Hepatocyte (in vitro differentiated cells): ENCODE measurements around the gene BCAS3.

ENCODE experiments used
- EZH2 ChIP-seq: fragments of 200-600 bp; sonication (generic); IDR thresholded peaks from 2 replicates; pipeline ENCODE4 v1.6.1; 2016; ENCODE audit warnings: antibody characterized with exemption, mild to moderate bottlenecking, borderline replicate concordance
- EZH2phosphoT487 ChIP-seq: fragments of 200-600 bp; sonication (generic); IDR thresholded peaks from one replicate; pipeline ENCODE4 v1.6.1; 2018; ENCODE audit warnings: antibody characterized with exemption, mild to moderate bottlenecking, low read depth, moderate library complexity; ENCODE audit not compliant: unreplicated experiment, severe bottlenecking
- TF ChIP-seq, protein P1 (sequence below): fragments of 200-600 bp; sonication (generic); IDR thresholded peaks from 2 replicates; pipeline ENCODE4 v1.5.1; 2016; ENCODE audit warnings: antibody characterized with exemption, mild to moderate bottlenecking; ENCODE audit not compliant: poor library complexity

GRCh38 chr17:61294777-61295176 lies 617.1 kb downstream of the BCAS3 start:
- TF ChIP-seq, protein P1, sequence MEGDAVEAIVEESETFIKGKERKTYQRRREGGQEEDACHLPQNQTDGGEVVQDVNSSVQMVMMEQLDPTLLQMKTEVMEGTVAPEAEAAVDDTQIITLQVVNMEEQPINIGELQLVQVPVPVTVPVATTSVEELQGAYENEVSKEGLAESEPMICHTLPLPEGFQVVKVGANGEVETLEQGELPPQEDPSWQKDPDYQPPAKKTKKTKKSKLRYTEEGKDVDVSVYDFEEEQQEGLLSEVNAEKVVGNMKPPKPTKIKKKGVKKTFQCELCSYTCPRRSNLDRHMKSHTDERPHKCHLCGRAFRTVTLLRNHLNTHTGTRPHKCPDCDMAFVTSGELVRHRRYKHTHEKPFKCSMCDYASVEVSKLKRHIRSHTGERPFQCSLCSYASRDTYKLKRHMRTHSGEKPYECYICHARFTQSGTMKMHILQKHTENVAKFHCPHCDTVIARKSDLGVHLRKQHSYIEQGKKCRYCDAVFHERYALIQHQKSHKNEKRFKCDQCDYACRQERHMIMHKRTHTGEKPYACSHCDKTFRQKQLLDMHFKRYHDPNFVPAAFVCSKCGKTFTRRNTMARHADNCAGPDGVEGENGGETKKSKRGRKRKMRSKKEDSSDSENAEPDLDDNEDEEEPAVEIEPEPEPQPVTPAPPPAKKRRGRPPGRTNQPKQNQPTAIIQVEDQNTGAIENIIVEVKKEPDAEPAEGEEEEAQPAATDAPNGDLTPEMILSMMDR, result no peak
- TF ChIP-seq EZH2, result no peak
- no peak for TF ChIP-seq EZH2phosphoT487
